Measurements from ENCODE around the gene PRKAB1.

Gene PRKAB1

GRCh38 chr12:119683816-119684215 is 15.9 kb downstream of the PRKAB1 start:
- H3K4me3 ChIP-seq (ENCODE audit: low read depth, low read length) = no peak overlapping the region
- DNase-seq (ENCODE audit: low read depth) = no peak
- TF ChIP-seq CTCF (IDR thresholded peaks at IDR 0.05; ENCODE audit: insufficient read depth, low read depth, low read length, missing control alignments) = no peak

- no peak overlapping the region for H3K4me3 ChIP-seq (ENCODE audit: low read depth, low read length)
- TF ChIP-seq CTCF (IDR thresholded peaks at IDR 0.05; ENCODE audit: insufficient read depth, low read depth, low read length, missing control alignments) = no peak
- DNase-seq (ENCODE audit: low read depth) = no peak
Measured at GRCh38 chr12:119684711-119685369, 16.9 kb downstream of the PRKAB1 start.

- no peak for DNase-seq (ENCODE audit: low read depth)
- no peak for TF ChIP-seq CTCF (IDR thresholded peaks at IDR 0.05; ENCODE audit: insufficient read depth, low read depth, low read length, missing control alignments)
- no peak overlapping the region for H3K4me3 ChIP-seq (ENCODE audit: low read depth, low read length)
Measured at GRCh38 chr12:119685375-119685774, 17.4 kb downstream of the PRKAB1 start.

- no peak overlapping the region for H3K4me3 ChIP-seq (ENCODE audit: low read depth, low read length)
- TF ChIP-seq CTCF (IDR thresholded peaks at IDR 0.05; ENCODE audit: insufficient read depth, low read depth, low read length, missing control alignments) = no peak
- no peak for DNase-seq (ENCODE audit: low read depth)
Measured at GRCh38 chr12:119686355-119686754, 18.4 kb downstream of the PRKAB1 start.

GRCh38 chr12:119686776-119687175 is 18.8 kb downstream of the PRKAB1 start:
- H3K4me3 ChIP-seq (ENCODE audit: low read depth, low read length) = no peak overlapping the region
- TF ChIP-seq CTCF (IDR thresholded peaks at IDR 0.05; ENCODE audit: insufficient read depth, low read depth, low read length, missing control alignments) = no peak
- no peak for DNase-seq (ENCODE audit: low read depth)

- DNase-seq (ENCODE audit: low read depth) = no peak
- no peak for TF ChIP-seq CTCF (IDR thresholded peaks at IDR 0.05; ENCODE audit: insufficient read depth, low read depth, low read length, missing control alignments)
- H3K4me3 ChIP-seq (ENCODE audit: low read depth, low read length) = no peak overlapping the region
Measured at GRCh38 chr12:119687406-119687805, 19.5 kb downstream of the PRKAB1 start.

GRCh38 chr12:119687879-119688278 is 19.9 kb downstream of the PRKAB1 start:
- H3K4me3 ChIP-seq (ENCODE audit: low read depth, low read length) = no peak overlapping the region
- TF ChIP-seq CTCF (IDR thresholded peaks at IDR 0.05; ENCODE audit: insufficient read depth, low read depth, low read length, missing control alignments) = no peak
- no peak for DNase-seq (ENCODE audit: low read depth)

Data from GM12865 (cell line).